Neural cell (in vitro differentiated cells): ENCODE data around the gene UBE2QL1. TPM values are rescaled to one million over a fixed set of nuclear protein-coding genes. Genes with fewer than 3 reads are reported as not detected.

Source experiments
- H2AFZ ChIP-seq: fragments of 200-600, 300-800 bp; sonication (generic), shearing (Covaris generic); 2 replicates; pipeline ENCODE4 v1.6.0; 2014; ENCODE audit warnings: low read depth, mild to moderate bottlenecking, antibody characterized with exemption, low read length, moderate library complexity
- H3F3A ChIP-seq: fragments of 200-600 bp; shearing (Covaris generic); 2 replicates; pipeline ENCODE4 v1.6.1; 2016; ENCODE audit warnings: mild to moderate bottlenecking, moderate library complexity, mixed read lengths, antibody characterized with exemption, low read length; ENCODE audit not compliant: insufficient read depth, poor library complexity, severe bottlenecking
- H3K27ac ChIP-seq: fragments of 200-600, 300-800 bp; sonication (generic), shearing (Covaris generic); 2 replicates; pipeline ENCODE4 v1.5.1; 2014; ENCODE audit warnings: mild to moderate bottlenecking, low read length, moderate library complexity
- H3K27me3 ChIP-seq: fragments of 300-800, 200-600 bp; sonication (generic), shearing (Covaris generic); 2 replicates; pipeline ENCODE4 v1.6.0; 2014; ENCODE audit warnings: mild to moderate bottlenecking, low read depth, low read length, moderate library complexity; ENCODE audit not compliant: insufficient read depth
- H3K36me3 ChIP-seq: fragments of 300-800, 200-600 bp; sonication (generic), shearing (Covaris generic); 2 replicates; pipeline ENCODE4 v1.5.1; 2014; ENCODE audit warnings: mild to moderate bottlenecking, antibody characterized with exemption, low read length, moderate library complexity; ENCODE audit not compliant: insufficient read depth
- H3K4me2 ChIP-seq: fragments of 300-800, 200-600 bp; sonication (generic), shearing (Covaris generic); 2 replicates; pipeline ENCODE4 v1.6.0; 2014; ENCODE audit warnings: mild to moderate bottlenecking, low read length
- H3K4me3 ChIP-seq: fragments of 300-800, 200-600 bp; sonication (generic), shearing (Covaris generic); 2 replicates; pipeline ENCODE4 v1.5.1; 2014; ENCODE audit warnings: mild to moderate bottlenecking, low read length, moderate library complexity
- H3K79me2 ChIP-seq: fragments of 200-600 bp; shearing (Covaris generic); replicated peaks from 2 replicates; pipeline ENCODE4 v1.6.0; 2014; ENCODE audit warnings: mild to moderate bottlenecking, low read length, moderate library complexity; ENCODE audit not compliant: insufficient read depth
- H3K9ac ChIP-seq: fragments of 300-800, 200-600 bp; sonication (generic), shearing (Covaris generic); 2 replicates; pipeline ENCODE4 v1.6.1; 2016; ENCODE audit warnings: mild to moderate bottlenecking, low read length, mixed read lengths
- H3K9me2 ChIP-seq: fragments of 200-600 bp; shearing (Covaris generic); 2 replicates; pipeline ENCODE4 v1.6.1; 2016; ENCODE audit warnings: mild to moderate bottlenecking, low read length, mixed read lengths; ENCODE audit not compliant: insufficient read depth
- H3K9me3 ChIP-seq: fragments of 200-600, 300-800 bp; sonication (generic), shearing (Covaris generic); 2 replicates; pipeline ENCODE4 v1.6.1; 2016; ENCODE audit warnings: mild to moderate bottlenecking, mixed run types, low read length, moderate library complexity, mixed read lengths
- H4K20me1 ChIP-seq: fragments of 200-600 bp; shearing (Covaris generic); 2 replicates; pipeline ENCODE4 v1.6.1; 2016; ENCODE audit warnings: mild to moderate bottlenecking, mixed run types; ENCODE audit not compliant: insufficient read depth
- CTCF ChIP-seq: fragments of 450-650 bp; IDR thresholded peaks from 2 replicates; pipeline ENCODE4 v1.5.1; 2014; ENCODE audit warnings: antibody characterized with exemption, mild to moderate bottlenecking, moderate library complexity; ENCODE audit not compliant: poor library complexity, severe bottlenecking
- EP300 ChIP-seq: fragments of 450-650 bp; conservative IDR thresholded peaks from 2 replicates; pipeline ENCODE4 v1.6.1; 2014; ENCODE audit warnings: antibody characterized with exemption, mild to moderate bottlenecking, moderate library complexity; ENCODE audit not compliant: poor library complexity, severe bottlenecking
- EZH2 ChIP-seq: fragments of 200-600, 300-800 bp; shearing (Covaris generic), sonication (generic); IDR thresholded peaks from 2 replicates; pipeline ENCODE4 v1.6.1; 2014; ENCODE audit warnings: antibody characterized with exemption, low read length, borderline replicate concordance, mild to moderate bottlenecking; ENCODE audit not compliant: insufficient read depth, poor library complexity, severe bottlenecking
- MXI1 ChIP-seq: fragments of 450-650 bp; conservative IDR thresholded peaks from 2 replicates; pipeline ENCODE4 v1.6.1; 2014; ENCODE audit warnings: antibody characterized with exemption, mild to moderate bottlenecking; ENCODE audit not compliant: poor library complexity, severe bottlenecking
- POLR2AphosphoS5 ChIP-seq: IDR thresholded peaks from 2 replicates; pipeline ENCODE4 v1.6.1; 2012
- RAD21 ChIP-seq: fragments of 450-650 bp; conservative IDR thresholded peaks from 2 replicates; pipeline ENCODE4 v1.6.1; 2014; ENCODE audit warnings: antibody characterized with exemption, mild to moderate bottlenecking, moderate library complexity
- REST ChIP-seq: IDR thresholded peaks from 2 replicates; pipeline ENCODE4 v1.6.1; 2012; ENCODE audit warnings: borderline replicate concordance
- SMC3 ChIP-seq: fragments of 450-650 bp; conservative IDR thresholded peaks from 2 replicates; pipeline ENCODE4 v1.6.1; 2014; ENCODE audit warnings: antibody characterized with exemption, mild to moderate bottlenecking, moderate library complexity; ENCODE audit not compliant: poor library complexity
- TAF1 ChIP-seq: IDR thresholded peaks from 2 replicates; pipeline ENCODE4 v1.6.1; 2012; ENCODE audit warnings: low read depth
- polyA plus RNA-seq: library from polyadenylated mRNA; depleted of rRNA; stranded (reverse); fragments of >200 nt; gene quantifications from 2 replicates; pipeline ENCODE4 v1.2.3, GENCODE V29; 2014

Gene UBE2QL1
- polyA plus RNA-seq, 1 donor from 2014 or later = 13.8 TPM

DNA sequence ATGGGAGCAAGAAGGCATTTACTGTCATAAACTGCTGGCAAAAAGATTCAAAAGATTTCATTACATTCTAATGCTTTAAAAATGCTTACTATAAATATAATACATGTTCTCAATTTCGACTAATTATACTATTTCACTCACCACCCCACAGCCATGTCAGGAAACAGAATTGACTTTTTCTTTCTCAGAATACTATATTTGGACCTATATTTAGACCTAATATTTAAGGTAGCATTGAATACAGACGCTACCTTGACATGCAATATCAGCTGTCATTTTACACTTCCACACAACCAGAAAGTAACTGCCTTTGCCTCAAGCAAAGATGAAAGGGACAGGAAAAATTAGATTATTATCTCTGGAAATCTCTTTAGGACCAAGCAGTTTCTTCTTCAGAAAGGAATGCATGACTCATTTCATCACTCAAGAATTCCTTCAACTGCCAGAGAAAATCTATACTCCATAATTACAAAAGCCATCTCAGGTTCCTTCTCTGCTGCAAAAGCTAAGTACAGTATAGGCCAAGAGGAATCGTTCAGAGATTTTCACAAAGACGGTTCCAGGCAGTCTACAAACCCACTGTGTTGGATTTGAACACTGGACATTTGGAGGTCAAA, 11.8 kb upstream of the UBE2QL1 start:
- TF ChIP-seq POLR2AphosphoS5 (peak; percentile 19), RAD21 (no peak), EP300 (peak; percentile 14), SMC3 (no peak), TAF1 (no peak), EZH2 (no peak), CTCF (no peak), MXI1 (no peak), REST (peak; percentile 34)
- Histone ChIP-seq H3K4me2 (peak overlapping the region; percentile 19), H4K20me1 (no peaks in the 10 kb centered on the region), H3K27ac (peak overlapping the region; percentile 25), H3K36me3 (no peaks in the 10 kb centered on the region), H3K4me3 (no peak overlapping the region), H3K79me2 (no peaks in the 10 kb centered on the region), H3K27me3 (peaks cover 3% of the 10 kb centered on the region), H3K9ac (no peak overlapping the region), H3K9me3 (peaks cover 3% of the 10 kb centered on the region), H3F3A (no peaks in the 10 kb centered on the region), H2AFZ (no peak overlapping the region), H3K9me2 (no peaks in the 10 kb centered on the region)

GRCh38 chr5:6439588-6440550, 8.8 kb upstream of the UBE2QL1 start:
- H3F3A ChIP-seq = no peaks in the 10 kb centered on the region

More at GRCh38 chr5:6439588-6440550, 8.8 kb upstream of the UBE2QL1 start:
- peaks cover 3% of the 10 kb centered on the region for H3K9me3 ChIP-seq
- H3K9ac ChIP-seq = no peak overlapping the region
- no peaks in the 10 kb centered on the region for H3K79me2 ChIP-seq
- no peak overlapping the region for H2AFZ ChIP-seq
- no peak for TF ChIP-seq EZH2
- TF ChIP-seq EP300 = no peak
- no peak for TF ChIP-seq REST
- no peak for TF ChIP-seq CTCF
- TF ChIP-seq MXI1 = no peak
- no peak for TF ChIP-seq SMC3
- TF ChIP-seq TAF1 = no peak
- TF ChIP-seq POLR2AphosphoS5 = no peak
- TF ChIP-seq RAD21 = no peak
- no peak overlapping the region for H3K27ac ChIP-seq
- H3K9me2 ChIP-seq = no peaks in the 10 kb centered on the region
- H3K27me3 ChIP-seq = peaks cover 3% of the 10 kb centered on the region
- H4K20me1 ChIP-seq = no peaks in the 10 kb centered on the region
- no peak overlapping the region for H3K4me3 ChIP-seq
- no peaks in the 10 kb centered on the region for H3K36me3 ChIP-seq
- no peak overlapping the region for H3K4me2 ChIP-seq
